Activated T-helper 2 cell treated with anti-CD3 and anti-CD28 coated beads, Interferon-gamma antibody, Interleukin-2, Interleukin-4, amounts not matched to agents 10 μg/mL and 5 μg/mL and 100 μg/mL, durations not matched to agents 14 hours and 24 hours and 36 hours (primary cell): Measurements from ENCODE around the gene HES4. TPM values are rescaled to one million over a fixed set of nuclear protein-coding genes. Genes with fewer than 3 reads are reported as not detected.

Experiments
- DNase-seq: peaks from one replicate; pipeline ENCODE4 v3.0.0; 2021; ENCODE audit warnings: low spot score
- H3K27ac Mint-ChIP-seq: one replicate; pipeline ENCODE4 v1.8.0; 2021; ENCODE audit warnings: mixed read lengths
- H3K27me3 Mint-ChIP-seq: one replicate; pipeline ENCODE4 v1.8.0; 2021; ENCODE audit warnings: low read depth, mixed read lengths
- H3K36me3 Mint-ChIP-seq: one replicate; pipeline ENCODE4 v1.8.0; 2021; ENCODE audit warnings: low read depth, mixed read lengths
- H3K4me1 Mint-ChIP-seq: one replicate; pipeline ENCODE4 v1.8.0; 2021; ENCODE audit warnings: low read depth, mixed read lengths
- H3K4me3 Mint-ChIP-seq: one replicate; pipeline ENCODE4 v1.8.0; 2021; ENCODE audit warnings: low read depth, mild to moderate bottlenecking, moderate library complexity, mixed read lengths
- H3K9me3 Mint-ChIP-seq: one replicate; pipeline ENCODE4 v1.8.0; 2021; ENCODE audit warnings: mixed read lengths
- intact Hi-C: fragments of 100-400 bp; cut with micrococcal nuclease; formaldehyde crosslinking; loops from one replicate; pipeline ENCODE4 v1.15.1; 2023
- total RNA-seq: library from RNA; stranded (reverse); gene quantifications from 2 replicates; pipeline ENCODE4 v1.2.3, GENCODE V29; 2022

HES4 gene
- total RNA-seq, 1 donor from 2014 or later: 3.1 TPM

GRCh38 chr1:966704-967300, 33.1 kb downstream of the HES4 start:
- DNase-seq: peak; percentile 75
- peak overlapping the region; percentile 79 for H3K4me3 Mint-ChIP-seq
- H3K9me3 Mint-ChIP-seq: no peaks in the 10 kb centered on the region
- H3K27ac Mint-ChIP-seq: peak overlapping the region; percentile 58
- H3K36me3 Mint-ChIP-seq: peaks cover 17% of the 10 kb centered on the region
- peaks cover 4% of the 10 kb centered on the region for H3K4me1 Mint-ChIP-seq
- H3K27me3 Mint-ChIP-seq: peaks cover 8% of the 10 kb centered on the region
- intact Hi-C loops: no loop called here

- Mint-ChIP-seq H3K4me3 (peak within 1 kb of the TSS; percentile 79), H3K4me1 (peaks cover 4% of the 10 kb centered on the region), H3K9me3 (no peaks in the 10 kb centered on the region), H3K27me3 (peaks cover 8% of the 10 kb centered on the region), H3K36me3 (peaks cover 17% of the 10 kb centered on the region), H3K27ac (peak within 1 kb of the TSS; percentile 58)
- intact Hi-C loops: no loop called here
- no peak for DNase-seq
Measured at GRCh38 chr1:966135-966703, 33.7 kb downstream of the HES4 start, which contains the start of gene PLEKHN1. PLEKHN1 (plus strand) TSS chr1:966482; CDS start chr1:966532, 50 bp downstream.

- DNase-seq: no peak
- peaks cover 4% of the 10 kb centered on the region for H3K4me1 Mint-ChIP-seq
- H3K27me3 Mint-ChIP-seq: peaks cover 8% of the 10 kb centered on the region
- H3K9me3 Mint-ChIP-seq: no peaks in the 10 kb centered on the region
- intact Hi-C loops: no loop called here
- peaks cover 17% of the 10 kb centered on the region for H3K36me3 Mint-ChIP-seq
- no peak overlapping the region for H3K27ac Mint-ChIP-seq
- peak overlapping the region; percentile 49 for H3K4me3 Mint-ChIP-seq
Measured at GRCh38 chr1:965526-966134, 34.3 kb downstream of the HES4 start.

- peaks cover 17% of the 10 kb centered on the region for H3K36me3 Mint-ChIP-seq
- H3K27ac Mint-ChIP-seq: no peak overlapping the region
- peaks cover 8% of the 10 kb centered on the region for H3K27me3 Mint-ChIP-seq
- no peaks in the 10 kb centered on the region for H3K9me3 Mint-ChIP-seq
- peak overlapping the region; percentile 17 for H3K4me3 Mint-ChIP-seq
- intact Hi-C loops: no loop called here
- no peak for DNase-seq
- peaks cover 4% of the 10 kb centered on the region for H3K4me1 Mint-ChIP-seq
Measured at GRCh38 chr1:964691-965525, 35.0 kb downstream of the HES4 start.

- Mint-ChIP-seq H3K4me3 (no peak overlapping the region), H3K4me1 (peaks cover 4% of the 10 kb centered on the region), H3K27ac (no peak overlapping the region), H3K27me3 (peaks cover 4% of the 10 kb centered on the region), H3K9me3 (no peaks in the 10 kb centered on the region), H3K36me3 (peaks cover 17% of the 10 kb centered on the region)
- no peak for DNase-seq
- intact Hi-C loops: no loop called here
Measured at GRCh38 chr1:963746-964525, 36.0 kb downstream of the HES4 start.

- no peak for DNase-seq
- intact Hi-C loops: no loop called here
- H3K27ac Mint-ChIP-seq: no peak overlapping the region
- H3K4me3 Mint-ChIP-seq: peak overlapping the region; percentile 21
- peaks cover 7% of the 10 kb centered on the region for H3K4me1 Mint-ChIP-seq
- peaks cover under 1% of the 10 kb centered on the region for H3K27me3 Mint-ChIP-seq
- peaks cover 20% of the 10 kb centered on the region for H3K36me3 Mint-ChIP-seq
- no peaks in the 10 kb centered on the region for H3K9me3 Mint-ChIP-seq
Measured at GRCh38 chr1:963301-963651, 36.6 kb downstream of the HES4 start.

GRCh38 chr1:962381-963300, 37.3 kb downstream of the HES4 start:
- Mint-ChIP-seq H3K27ac (no peak overlapping the region), H3K27me3 (no peaks in the 10 kb centered on the region), H3K9me3 (no peaks in the 10 kb centered on the region), H3K4me1 (peaks cover 10% of the 10 kb centered on the region), H3K4me3 (peak overlapping the region; percentile 58), H3K36me3 (peaks cover 23% of the 10 kb centered on the region)
- DNase-seq: no peak
- intact Hi-C loops: no loop called here

GRCh38 chr1:961132-961669, 38.7 kb downstream of the HES4 start:
- Mint-ChIP-seq H3K27me3 (no peaks in the 10 kb centered on the region), H3K36me3 (peaks cover 32% of the 10 kb centered on the region)
- intact Hi-C loops: no loop called here

GRCh38 chr1:960363-961131, 39.4 kb downstream of the HES4 start, which contains the start of gene KLHL17:
KLHL17 (plus strand) TSS chr1:960584; CDS start chr1:960694, 110 bp downstream.
- Mint-ChIP-seq H3K27ac (peak within 1 kb of the TSS; percentile 68), H3K36me3 (peaks cover 36% of the 10 kb centered on the region), H3K9me3 (no peaks in the 10 kb centered on the region), H3K4me1 (peaks cover 11% of the 10 kb centered on the region), H3K27me3 (no peaks in the 10 kb centered on the region), H3K4me3 (peak within 1 kb of the TSS; percentile 99)
- intact Hi-C loops: no loop called here
- DNase-seq: peak; percentile 72

More at GRCh38 chr1:961132-961669, 38.7 kb downstream of the HES4 start:
- no peak overlapping the region for H3K27ac Mint-ChIP-seq
- peak overlapping the region; percentile 56 for H3K4me3 Mint-ChIP-seq
- H3K4me1 Mint-ChIP-seq: peaks cover 13% of the 10 kb centered on the region
- no peak for DNase-seq
- no peaks in the 10 kb centered on the region for H3K9me3 Mint-ChIP-seq

- Mint-ChIP-seq H3K4me3 (peak overlapping the region; percentile 99), H3K27ac (no peak overlapping the region), H3K9me3 (no peaks in the 10 kb centered on the region), H3K27me3 (no peaks in the 10 kb centered on the region), H3K36me3 (peaks cover 39% of the 10 kb centered on the region), H3K4me1 (peaks cover 11% of the 10 kb centered on the region)
- intact Hi-C loops: loop anchor here (2.0 kb wide), 1 partner anchor 19 kb away; no protein-coding TSS in a partner anchor
- no peak for DNase-seq
Measured at GRCh38 chr1:959731-960362, 40.0 kb downstream of the HES4 start.
